VCaP (cell line): ENCODE data around the gene SLC12A1.

Experiments
- H3K27ac ChIP-seq: fragments of 450-650 bp; 2 replicates; pipeline ENCODE4 v1.5.1; 2017
- TF ChIP-seq, protein P1 (sequence below): fragments of 450-650 bp; conservative IDR thresholded peaks from 2 replicates; pipeline ENCODE4 v1.5.1; 2017; ENCODE audit warnings: mild to moderate bottlenecking, moderate library complexity

Gene SLC12A1

GRCh38 chr15:48304398-48304797 lies 98.3 kb downstream of the SLC12A1 start:
- H3K27ac ChIP-seq = no peak overlapping the region
- TF ChIP-seq, protein P1, sequence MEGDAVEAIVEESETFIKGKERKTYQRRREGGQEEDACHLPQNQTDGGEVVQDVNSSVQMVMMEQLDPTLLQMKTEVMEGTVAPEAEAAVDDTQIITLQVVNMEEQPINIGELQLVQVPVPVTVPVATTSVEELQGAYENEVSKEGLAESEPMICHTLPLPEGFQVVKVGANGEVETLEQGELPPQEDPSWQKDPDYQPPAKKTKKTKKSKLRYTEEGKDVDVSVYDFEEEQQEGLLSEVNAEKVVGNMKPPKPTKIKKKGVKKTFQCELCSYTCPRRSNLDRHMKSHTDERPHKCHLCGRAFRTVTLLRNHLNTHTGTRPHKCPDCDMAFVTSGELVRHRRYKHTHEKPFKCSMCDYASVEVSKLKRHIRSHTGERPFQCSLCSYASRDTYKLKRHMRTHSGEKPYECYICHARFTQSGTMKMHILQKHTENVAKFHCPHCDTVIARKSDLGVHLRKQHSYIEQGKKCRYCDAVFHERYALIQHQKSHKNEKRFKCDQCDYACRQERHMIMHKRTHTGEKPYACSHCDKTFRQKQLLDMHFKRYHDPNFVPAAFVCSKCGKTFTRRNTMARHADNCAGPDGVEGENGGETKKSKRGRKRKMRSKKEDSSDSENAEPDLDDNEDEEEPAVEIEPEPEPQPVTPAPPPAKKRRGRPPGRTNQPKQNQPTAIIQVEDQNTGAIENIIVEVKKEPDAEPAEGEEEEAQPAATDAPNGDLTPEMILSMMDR = no peak

DNA sequence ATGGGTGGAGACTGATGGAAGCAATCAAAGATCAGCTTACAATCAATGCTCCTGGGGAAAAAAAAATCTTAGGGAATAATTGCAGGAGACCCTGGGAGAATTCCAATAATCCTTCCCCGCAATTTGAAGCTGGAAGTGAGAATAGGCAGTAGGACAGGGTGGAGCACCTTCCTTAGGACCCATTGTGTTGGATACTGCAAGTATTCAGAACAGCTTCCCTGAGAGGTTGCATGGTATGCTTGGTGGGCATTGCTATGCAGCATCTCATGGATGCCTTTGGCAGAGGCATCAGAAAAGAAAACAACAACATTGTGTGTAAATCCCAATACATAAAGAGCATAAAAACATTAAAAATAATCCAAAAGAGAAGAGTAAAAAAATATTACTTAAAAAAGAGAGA lies 100.5 kb downstream of the SLC12A1 start:
- TF ChIP-seq, protein P1 = no peak
- no peak overlapping the region for H3K27ac ChIP-seq

GRCh38 chr15:48307586-48307985 lies 101.5 kb downstream of the SLC12A1 start:
- H3K27ac ChIP-seq = no peak overlapping the region
- TF ChIP-seq, protein P1 = no peak

- no peak overlapping the region for H3K27ac ChIP-seq
- TF ChIP-seq, protein P1 = no peak
These were observed 103.6 kb downstream of the SLC12A1 start for GRCh38 chr15:48309740-48310139.

- TF ChIP-seq, protein P1 = no peak
These were observed 107.1 kb downstream of the SLC12A1 start for GRCh38 chr15:48313216-48313615.

DNA sequence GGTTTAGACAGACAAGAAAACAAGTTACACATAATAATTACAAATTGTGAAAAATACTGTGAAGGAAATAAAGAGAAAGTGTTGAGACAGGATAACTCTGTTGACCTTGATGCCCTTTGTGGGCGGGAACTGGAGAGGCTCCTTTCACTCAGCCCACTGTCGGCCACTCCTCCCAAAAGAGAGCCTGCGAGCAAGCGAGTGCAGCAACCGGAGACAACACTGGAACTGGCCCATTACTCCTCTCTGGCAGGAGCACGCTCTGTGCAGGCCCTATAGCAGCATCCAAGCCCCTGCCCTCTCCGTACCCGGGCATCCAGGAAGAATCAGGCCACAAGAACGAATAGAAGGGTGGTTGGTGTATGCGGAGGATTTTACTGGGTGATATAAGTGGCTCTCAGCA lies 108.9 kb downstream of the SLC12A1 start:
- no peak overlapping the region for H3K27ac ChIP-seq
- TF ChIP-seq, protein P1 = no peak

More at GRCh38 chr15:48313216-48313615, 107.1 kb downstream of the SLC12A1 start:
- H3K27ac ChIP-seq = no peak overlapping the region

DNA sequence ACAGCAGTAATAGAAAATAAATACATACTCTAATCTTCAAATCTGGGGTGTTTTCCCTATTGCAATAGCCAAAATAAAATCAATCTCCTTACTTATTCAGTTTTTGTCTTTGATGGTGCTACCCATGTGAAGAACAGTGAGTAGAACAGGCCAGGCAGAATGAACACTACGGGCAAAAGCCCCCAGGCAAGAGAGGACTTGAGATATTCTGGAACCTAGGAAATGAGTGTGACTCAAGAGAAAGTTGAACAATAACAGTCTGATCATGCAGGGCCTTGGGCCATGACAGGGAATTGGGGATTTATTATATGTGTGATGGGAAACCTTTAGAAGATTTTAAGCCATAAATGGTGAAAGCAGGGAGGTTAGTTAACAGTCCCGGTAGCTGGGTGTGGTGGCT lies 111.1 kb downstream of the SLC12A1 start:
- TF ChIP-seq, protein P1 = no peak
- H3K27ac ChIP-seq = no peak overlapping the region
